Measurements from ENCODE around the gene HIP1R. TPM values are rescaled to one million over a fixed set of nuclear protein-coding genes. Genes with fewer than 3 reads are reported as not detected.

Gene HIP1R
- total and polyA plus RNA-seq, 2 of the 13 experiments (the other 11 are each of a cell fraction or from before 2014, with no cell fraction given): 18.4 to 25.5 TPM

DNA sequence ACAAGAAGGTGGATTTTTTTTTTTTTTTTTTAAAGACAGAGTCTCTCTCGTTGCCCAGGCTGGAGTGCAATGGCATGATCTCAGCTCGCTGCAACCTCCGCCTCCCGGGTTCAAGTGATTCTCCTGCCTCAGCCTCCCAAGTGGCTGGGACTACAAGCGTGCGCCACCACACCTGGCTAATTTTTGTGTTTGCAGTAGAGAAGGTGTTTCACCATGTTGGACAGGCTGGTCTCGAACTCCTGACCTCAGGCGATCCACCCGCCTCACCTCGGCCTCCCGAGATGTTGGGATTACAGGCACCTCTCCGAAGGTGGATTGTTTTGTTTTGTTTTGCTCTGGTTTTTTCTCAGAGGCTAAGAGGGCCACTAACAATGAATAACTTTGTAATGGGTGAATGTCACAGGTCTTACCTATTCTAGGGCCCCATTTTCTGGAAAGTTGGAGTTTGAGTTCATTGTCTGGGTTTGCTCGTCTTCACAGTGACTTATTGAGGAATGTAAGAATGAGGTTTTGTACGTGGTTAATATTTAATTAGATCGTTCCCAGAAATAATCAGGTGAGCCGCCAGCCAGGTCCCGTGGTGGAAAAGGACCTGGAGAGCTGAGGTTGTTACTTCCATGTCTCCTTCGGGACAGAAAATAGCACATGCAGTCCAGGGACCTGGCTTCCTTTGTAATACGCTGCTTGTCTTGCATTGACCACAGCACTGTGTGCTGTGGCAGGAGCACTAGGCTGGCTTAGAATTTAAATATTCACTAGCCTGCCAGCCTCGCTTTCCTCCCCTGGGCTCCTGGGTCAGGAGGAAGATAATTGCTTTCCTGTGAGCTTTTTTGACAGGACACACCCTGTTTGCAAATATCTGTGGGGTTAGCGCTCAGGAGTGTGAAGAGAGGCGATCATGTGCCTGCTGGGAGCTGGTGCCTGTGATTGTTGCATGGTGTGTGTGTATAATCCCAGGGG is 2.3 kb downstream of the HIP1R start (continued):
- TF ChIP-seq, protein P1, sequence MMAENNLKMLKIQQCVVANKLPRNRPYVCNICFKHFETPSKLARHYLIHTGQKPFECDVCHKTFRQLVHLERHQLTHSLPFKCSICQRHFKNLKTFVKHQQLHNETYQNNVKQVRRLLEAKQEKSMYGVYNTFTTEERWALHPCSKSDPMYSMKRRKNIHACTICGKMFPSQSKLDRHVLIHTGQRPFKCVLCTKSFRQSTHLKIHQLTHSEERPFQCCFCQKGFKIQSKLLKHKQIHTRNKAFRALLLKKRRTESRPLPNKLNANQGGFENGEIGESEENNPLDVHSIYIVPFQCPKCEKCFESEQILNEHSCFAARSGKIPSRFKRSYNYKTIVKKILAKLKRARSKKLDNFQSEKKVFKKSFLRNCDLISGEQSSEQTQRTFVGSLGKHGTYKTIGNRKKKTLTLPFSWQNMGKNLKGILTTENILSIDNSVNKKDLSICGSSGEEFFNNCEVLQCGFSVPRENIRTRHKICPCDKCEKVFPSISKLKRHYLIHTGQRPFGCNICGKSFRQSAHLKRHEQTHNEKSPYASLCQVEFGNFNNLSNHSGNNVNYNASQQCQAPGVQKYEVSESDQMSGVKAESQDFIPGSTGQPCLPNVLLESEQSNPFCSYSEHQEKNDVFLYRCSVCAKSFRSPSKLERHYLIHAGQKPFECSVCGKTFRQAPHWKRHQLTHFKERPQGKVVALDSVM (CRISPR knock-in tag; IDR thresholded peaks at IDR 0.05): peak; percentile 29; the same call in 1 of the 2 replicates

DNA sequence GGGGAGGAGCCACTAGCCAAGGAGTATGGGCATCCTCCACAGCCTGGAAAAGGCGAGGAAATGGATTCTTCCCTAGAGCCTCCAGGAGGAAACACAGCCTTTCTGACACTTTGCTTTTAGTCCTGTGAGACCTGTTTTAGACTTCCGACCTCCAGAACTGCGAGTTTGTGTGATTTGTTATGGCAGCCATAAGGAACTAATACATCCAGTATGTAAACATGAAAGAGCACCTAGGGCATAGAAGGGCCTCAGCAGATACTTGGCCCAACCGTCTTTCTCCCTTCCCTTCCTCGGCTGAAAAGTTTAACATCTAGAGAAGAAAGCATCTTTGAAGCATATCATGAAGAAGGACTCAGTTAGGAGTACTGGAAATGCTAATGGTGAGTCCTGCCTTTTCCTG is 3.6 kb downstream of the HIP1R start:
- no peak for FAIRE-seq
- Histone ChIP-seq H3K27me3 (ENCODE audit: control insufficient read depth in 1 of 2, insufficient read depth in 2 of 2, low read length in 2 of 2) (no peaks in the 10 kb centered on the region; a peak in 1 of 5 replicates), H4K20me1 (ENCODE audit: insufficient read depth, low read length) (peaks cover 8% of the 10 kb centered on the region; the same call in 1 of the 2 replicates), H2AFZ (ENCODE audit: low read length) (no peak overlapping the region), H3K79me2 (ENCODE audit: insufficient read depth, low read length) (peaks cover 8% of the 10 kb centered on the region), H3K9me3 (ENCODE audit: low read length) (no peaks in the 10 kb centered on the region), H3K4me1 (ENCODE audit: insufficient read depth, low read length) (peaks cover 83% of the 10 kb centered on the region), H3K9ac (ENCODE audit: insufficient read depth, low read depth, low read length) (no peak overlapping the region), H3K4me3 (replicated peaks in 1 of 3; ENCODE audit: insufficient read depth in 1 of 3, low read depth in 2 of 3, low read length in 3 of 3) (no peak overlapping the region), H3K27ac (ENCODE audit: extremely low read length, insufficient read depth, low read length) (peak overlapping the region; percentile 16), H3K4me2 (ENCODE audit: low read depth, low read length) (peak overlapping the region; percentile 36), H3K36me3 (replicated peaks in 1 of 2; ENCODE audit: control insufficient read depth in 1 of 2, insufficient read depth in 2 of 2, low read length in 2 of 2) (no peaks in the 10 kb centered on the region)
- ChIA-PET CTCF (ENCODE audit: low intra/inter-chr PET ratio, low total read pairs) (no interaction called here), POLR2A (interaction anchor here (1.1 kb wide), 1 partner anchor 16 kb away, joined by 3 read pairs; no protein-coding TSS in a partner anchor)
- in situ Hi-C loops (cut with HindIII; ENCODE audit: extremely low pct_ligation_motif_present, low pct_unique_long_range_greater_than_20kb) (no loop called here), intact Hi-C loops (cut with micrococcal nuclease; ENCODE audit: unreplicated experiment) (no loop called here)
- no TSS peak for BruUV-seq (replicated peaks)
- WGBS (ENCODE audit: low lambda C conversion rate): 83% methylated on average over 5 of the region's 5 CpGs
- TF ChIP-seq ZNF12 (CRISPR knock-in tag; IDR thresholded peaks at IDR 0.05) (peak; percentile 90), ZNF768 (CRISPR knock-in tag; IDR thresholded peaks at IDR 0.05) (no peak)
- no peak for DNase-seq (ENCODE audit: low spot score)
- ATAC-seq: no peak

Data from HepG2 (cell line).